ENCODE results near the gene STX19. TPM values are rescaled to one million over a fixed set of nuclear protein-coding genes. Genes with fewer than 3 reads are reported as not detected.

The STX19 gene
- total RNA-seq, 1 experiment from 2014 or later, result not detected

DNA sequence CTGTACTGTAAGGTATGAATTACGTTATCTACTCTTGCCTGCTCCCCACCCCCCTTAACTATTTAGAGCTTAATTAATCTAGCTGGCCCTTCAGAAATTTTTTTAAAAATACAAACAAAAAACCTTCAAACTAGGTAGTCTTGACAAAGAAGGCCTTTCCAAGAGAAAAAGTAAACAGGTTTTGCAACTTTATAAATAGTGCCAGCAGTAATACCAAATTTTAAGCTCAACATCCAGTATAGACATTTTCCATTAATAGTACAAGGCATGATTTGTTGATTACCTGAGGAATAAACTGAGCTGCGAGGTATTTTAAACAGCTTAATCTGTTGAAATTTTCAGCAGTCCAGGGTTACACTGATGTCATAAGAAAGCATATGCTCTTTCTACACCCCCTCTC is 20.1 kb downstream of the STX19 start:
- Histone ChIP-seq H3K27ac (ENCODE audit: insufficient read length, low read depth, low read length) (no peak overlapping the region), H3K56ac (ENCODE audit: insufficient read length, low read depth, low read length) (no peak overlapping the region), H4K5ac (ENCODE audit: insufficient read length, low read depth, low read length) (no peak overlapping the region), H2BK12ac (ENCODE audit: insufficient read length, low read depth, low read length) (no peak overlapping the region), H3K4me1 (ENCODE audit: insufficient read depth, low read length) (no peaks in the 10 kb centered on the region), H2BK20ac (ENCODE audit: low read depth, low read length, poor library complexity, severe bottlenecking) (no peak overlapping the region), H3K23ac (ENCODE audit: insufficient read length, low read depth, low read length) (no peak overlapping the region), H3T11ph (ENCODE audit: low read length) (no peak overlapping the region), H2AK5ac (ENCODE audit: insufficient read length, low read length) (no peak overlapping the region), H3K9ac (ENCODE audit: extremely low read depth, insufficient read length, low read length) (no peak overlapping the region), H4K20me1 (ENCODE audit: control insufficient read depth, insufficient read depth, insufficient read length) (no peaks in the 10 kb centered on the region), H2BK120ac (ENCODE audit: low read depth, low read length, poor library complexity, severe bottlenecking) (no peak overlapping the region), H2BK5ac (ENCODE audit: insufficient read length, low read length) (no peak overlapping the region), H4K91ac (ENCODE audit: insufficient read length, low read depth, low read length) (no peak overlapping the region), H2BK15ac (ENCODE audit: low read depth, low read length) (no peak overlapping the region), H3K18ac (ENCODE audit: insufficient read length, low read depth, low read length) (no peak overlapping the region), H3K23me2 (ENCODE audit: insufficient read length, low read depth, low read length, poor library complexity, severe bottlenecking) (no peaks in the 10 kb centered on the region), H3K14ac (ENCODE audit: insufficient read depth, low read length) (no peak overlapping the region), H2AFZ (ENCODE audit: low read length) (no peak overlapping the region), H3K9me3 (ENCODE audit: control insufficient read depth, low read depth, low read length) (no peaks in the 10 kb centered on the region), H3K4ac (ENCODE audit: low read depth, low read length) (no peak overlapping the region), H3K79me1 (ENCODE audit: insufficient read depth, low read depth, low read length, poor library complexity, severe bottlenecking) (no peaks in the 10 kb centered on the region), H4K8ac (replicated peaks; ENCODE audit: insufficient read length, low read depth, low read length) (no peak overlapping the region), H3K27me3 (ENCODE audit: insufficient read depth, low read length) (no peaks in the 10 kb centered on the region), H3K4me2 (ENCODE audit: insufficient read depth, insufficient read length, low read length) (no peak overlapping the region), H3K79me2 (ENCODE audit: insufficient read depth, low read length) (no peaks in the 10 kb centered on the region)
- no peaks in the 10 kb centered on the region for H3K27me3 Mint-ChIP-seq (ENCODE audit: low read depth)
- no peaks in the 10 kb centered on the region for H3K9me3 Mint-ChIP-seq
- WGBS (ENCODE audit: extremely low coverage, insufficient read length, low lambda C conversion rate), result no CpG with 5 or more reads among the region's 2 CpGs
- H3K4me3 Mint-ChIP-seq, result no peak overlapping the region
- TF ChIP-seq, protein P1, sequence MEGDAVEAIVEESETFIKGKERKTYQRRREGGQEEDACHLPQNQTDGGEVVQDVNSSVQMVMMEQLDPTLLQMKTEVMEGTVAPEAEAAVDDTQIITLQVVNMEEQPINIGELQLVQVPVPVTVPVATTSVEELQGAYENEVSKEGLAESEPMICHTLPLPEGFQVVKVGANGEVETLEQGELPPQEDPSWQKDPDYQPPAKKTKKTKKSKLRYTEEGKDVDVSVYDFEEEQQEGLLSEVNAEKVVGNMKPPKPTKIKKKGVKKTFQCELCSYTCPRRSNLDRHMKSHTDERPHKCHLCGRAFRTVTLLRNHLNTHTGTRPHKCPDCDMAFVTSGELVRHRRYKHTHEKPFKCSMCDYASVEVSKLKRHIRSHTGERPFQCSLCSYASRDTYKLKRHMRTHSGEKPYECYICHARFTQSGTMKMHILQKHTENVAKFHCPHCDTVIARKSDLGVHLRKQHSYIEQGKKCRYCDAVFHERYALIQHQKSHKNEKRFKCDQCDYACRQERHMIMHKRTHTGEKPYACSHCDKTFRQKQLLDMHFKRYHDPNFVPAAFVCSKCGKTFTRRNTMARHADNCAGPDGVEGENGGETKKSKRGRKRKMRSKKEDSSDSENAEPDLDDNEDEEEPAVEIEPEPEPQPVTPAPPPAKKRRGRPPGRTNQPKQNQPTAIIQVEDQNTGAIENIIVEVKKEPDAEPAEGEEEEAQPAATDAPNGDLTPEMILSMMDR (conservative IDR thresholded peaks at IDR 0.05), result no peak
- peaks cover 0 to 2% of the 10 kb centered on the region in 2 experiments; a peak in 1 of 4 replicates for H3K4me1 Mint-ChIP-seq
- DNase-seq, result no peak
- H3K36me3 Mint-ChIP-seq (ENCODE audit: insufficient read depth in 1 of 3, low read depth in 3 of 3), result peaks cover 0 to 4% (median 2%) of the 10 kb centered on the region in 3 experiments; a peak in 1 of 7 replicates
- no peak overlapping the region for H3K27ac Mint-ChIP-seq
